ENCODE measurements around the gene CACNA1A.

- TF ChIP-seq CTCF (IDR thresholded peaks at IDR 0.05; ENCODE audit: insufficient read depth, low read length) (no peak), POLR2AphosphoS5 (IDR thresholded peaks at IDR 0.05; ENCODE audit: low read depth) (no peak)
Measured at GRCh38 chr19:13429563-13429962, 76.7 kb downstream of the CACNA1A start.
